NT2/D1 (cell line): ENCODE results near the gene HNRNPUL1.

Experiments used
- SUZ12 ChIP-seq: IDR thresholded peaks from 2 replicates; pipeline ENCODE4 v1.6.1; 2011; ENCODE audit not compliant: insufficient read length, insufficient read depth; ENCODE audit errors: extremely low read depth
- YY1 ChIP-seq: IDR thresholded peaks from 2 replicates; pipeline ENCODE4 v1.6.1; 2011; ENCODE audit not compliant: insufficient read length, insufficient read depth
- ZNF274 ChIP-seq: IDR thresholded peaks from 2 replicates; pipeline ENCODE4 v1.6.1; 2011; ENCODE audit warnings: mild to moderate bottlenecking, low read depth, low read length

GRCh38 chr19:41323430-41324125, 59.4 kb downstream of the HNRNPUL1 start:
- TF ChIP-seq ZNF274 (no peak), SUZ12 (no peak), YY1 (no peak)
